ENCODE data around the gene SLC40A1. TPM values are rescaled to one million over a fixed set of nuclear protein-coding genes. Genes with fewer than 3 reads are reported as not detected.

The SLC40A1 gene, protein sequence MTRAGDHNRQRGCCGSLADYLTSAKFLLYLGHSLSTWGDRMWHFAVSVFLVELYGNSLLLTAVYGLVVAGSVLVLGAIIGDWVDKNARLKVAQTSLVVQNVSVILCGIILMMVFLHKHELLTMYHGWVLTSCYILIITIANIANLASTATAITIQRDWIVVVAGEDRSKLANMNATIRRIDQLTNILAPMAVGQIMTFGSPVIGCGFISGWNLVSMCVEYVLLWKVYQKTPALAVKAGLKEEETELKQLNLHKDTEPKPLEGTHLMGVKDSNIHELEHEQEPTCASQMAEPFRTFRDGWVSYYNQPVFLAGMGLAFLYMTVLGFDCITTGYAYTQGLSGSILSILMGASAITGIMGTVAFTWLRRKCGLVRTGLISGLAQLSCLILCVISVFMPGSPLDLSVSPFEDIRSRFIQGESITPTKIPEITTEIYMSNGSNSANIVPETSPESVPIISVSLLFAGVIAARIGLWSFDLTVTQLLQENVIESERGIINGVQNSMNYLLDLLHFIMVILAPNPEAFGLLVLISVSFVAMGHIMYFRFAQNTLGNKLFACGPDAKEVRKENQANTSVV
- 100 to 1,000 TPM in 3 of 4 donors, 10 to 100 TPM in 1; 34.8 to 227 (median 108) TPM for total RNA-seq

DNA sequence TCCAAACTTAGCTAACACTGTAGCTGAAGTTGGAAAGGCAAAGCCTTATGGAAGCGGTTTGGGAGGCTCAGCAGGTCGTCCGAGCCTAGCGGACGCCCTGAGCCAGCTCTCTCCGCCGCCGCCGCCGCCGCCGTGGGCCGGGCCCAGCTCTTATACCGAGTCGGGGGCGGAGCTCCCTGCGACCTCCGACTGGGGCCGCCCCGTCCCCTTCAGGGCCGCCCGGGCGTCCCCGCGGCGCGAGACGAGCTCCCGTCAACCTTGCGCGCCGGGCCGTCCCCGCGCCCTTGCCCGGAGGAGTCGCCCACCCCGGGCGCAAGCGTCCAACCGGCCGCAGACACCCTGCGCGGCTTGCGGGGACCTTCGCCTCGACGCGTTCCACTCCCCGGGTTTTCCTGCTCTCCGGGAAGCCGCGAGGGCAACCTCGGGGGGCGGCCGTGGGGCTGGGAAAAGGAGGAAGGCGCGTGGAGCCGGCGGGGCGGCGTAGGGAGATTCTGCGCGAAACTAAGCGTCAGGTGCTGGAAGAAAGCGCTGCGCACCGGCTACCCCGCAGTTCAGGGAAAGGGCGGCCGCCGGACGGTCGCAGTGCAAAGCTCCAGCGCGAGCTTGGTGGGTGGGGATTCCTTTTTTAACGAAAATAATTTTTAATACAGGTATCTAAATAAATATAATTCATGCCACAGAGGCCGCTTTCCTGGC is at the start of gene SLC40A1:
TSS of gene SLC40A1 (minus strand) at position 129 of the 696 bp plus-strand sequence. CDS start 326 bp downstream, outside the sequence.
- DNase-seq (ENCODE audit: low spot score) (peak; percentile 38), ATAC-seq (ENCODE audit: low FRiP score) (peak; percentile 91)
- TF ChIP-seq, protein P1, sequence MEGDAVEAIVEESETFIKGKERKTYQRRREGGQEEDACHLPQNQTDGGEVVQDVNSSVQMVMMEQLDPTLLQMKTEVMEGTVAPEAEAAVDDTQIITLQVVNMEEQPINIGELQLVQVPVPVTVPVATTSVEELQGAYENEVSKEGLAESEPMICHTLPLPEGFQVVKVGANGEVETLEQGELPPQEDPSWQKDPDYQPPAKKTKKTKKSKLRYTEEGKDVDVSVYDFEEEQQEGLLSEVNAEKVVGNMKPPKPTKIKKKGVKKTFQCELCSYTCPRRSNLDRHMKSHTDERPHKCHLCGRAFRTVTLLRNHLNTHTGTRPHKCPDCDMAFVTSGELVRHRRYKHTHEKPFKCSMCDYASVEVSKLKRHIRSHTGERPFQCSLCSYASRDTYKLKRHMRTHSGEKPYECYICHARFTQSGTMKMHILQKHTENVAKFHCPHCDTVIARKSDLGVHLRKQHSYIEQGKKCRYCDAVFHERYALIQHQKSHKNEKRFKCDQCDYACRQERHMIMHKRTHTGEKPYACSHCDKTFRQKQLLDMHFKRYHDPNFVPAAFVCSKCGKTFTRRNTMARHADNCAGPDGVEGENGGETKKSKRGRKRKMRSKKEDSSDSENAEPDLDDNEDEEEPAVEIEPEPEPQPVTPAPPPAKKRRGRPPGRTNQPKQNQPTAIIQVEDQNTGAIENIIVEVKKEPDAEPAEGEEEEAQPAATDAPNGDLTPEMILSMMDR (IDR thresholded peaks at IDR 0.05), result no peak

DNA sequence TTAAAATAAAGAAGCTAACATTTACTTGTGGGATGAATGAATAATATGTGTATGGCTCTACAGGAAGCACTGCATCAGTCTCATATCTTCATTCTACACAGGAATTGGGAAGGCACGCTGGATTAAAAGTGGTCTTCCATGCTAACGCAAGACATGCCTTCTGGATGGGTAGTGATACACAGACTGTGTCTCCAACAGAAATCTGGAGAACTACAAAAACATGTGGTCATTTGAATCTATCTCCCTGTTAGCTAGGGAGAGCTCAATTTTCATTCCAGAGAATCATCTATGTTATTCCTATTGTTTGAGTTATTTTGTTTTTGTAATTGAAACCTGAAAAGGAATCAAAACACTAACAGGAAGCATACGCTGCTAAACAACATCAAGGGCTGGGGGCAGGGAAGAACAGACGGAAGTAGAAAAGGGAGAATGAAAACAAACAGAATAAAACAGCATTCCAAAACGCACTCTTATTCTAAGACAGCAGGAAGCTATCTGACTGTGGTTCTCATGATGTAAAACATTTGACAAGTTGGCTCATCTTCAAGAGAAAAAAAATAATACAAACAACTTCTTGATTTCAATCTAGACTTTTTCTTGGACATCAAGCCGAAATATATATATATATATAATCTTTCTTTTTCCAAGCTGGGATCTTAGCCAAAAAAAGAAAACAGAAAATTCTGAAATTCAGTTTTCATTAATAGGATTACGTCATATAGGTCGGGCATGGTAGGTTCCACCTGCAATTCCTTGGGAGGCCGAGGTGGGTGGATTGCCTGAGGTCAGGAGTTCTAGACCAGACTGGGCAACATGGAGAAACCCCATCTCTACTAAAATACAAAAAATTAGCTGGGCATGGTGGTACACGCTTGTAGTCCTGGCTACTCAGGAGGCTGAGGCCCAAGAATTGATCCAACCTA is 49.2 kb upstream of the SLC40A1 start:
- DNase-seq (ENCODE audit: low spot score) (no peak), ATAC-seq (ENCODE audit: low FRiP score) (no peak)
- TF ChIP-seq, protein P1 (IDR thresholded peaks at IDR 0.05), result no peak

DNA sequence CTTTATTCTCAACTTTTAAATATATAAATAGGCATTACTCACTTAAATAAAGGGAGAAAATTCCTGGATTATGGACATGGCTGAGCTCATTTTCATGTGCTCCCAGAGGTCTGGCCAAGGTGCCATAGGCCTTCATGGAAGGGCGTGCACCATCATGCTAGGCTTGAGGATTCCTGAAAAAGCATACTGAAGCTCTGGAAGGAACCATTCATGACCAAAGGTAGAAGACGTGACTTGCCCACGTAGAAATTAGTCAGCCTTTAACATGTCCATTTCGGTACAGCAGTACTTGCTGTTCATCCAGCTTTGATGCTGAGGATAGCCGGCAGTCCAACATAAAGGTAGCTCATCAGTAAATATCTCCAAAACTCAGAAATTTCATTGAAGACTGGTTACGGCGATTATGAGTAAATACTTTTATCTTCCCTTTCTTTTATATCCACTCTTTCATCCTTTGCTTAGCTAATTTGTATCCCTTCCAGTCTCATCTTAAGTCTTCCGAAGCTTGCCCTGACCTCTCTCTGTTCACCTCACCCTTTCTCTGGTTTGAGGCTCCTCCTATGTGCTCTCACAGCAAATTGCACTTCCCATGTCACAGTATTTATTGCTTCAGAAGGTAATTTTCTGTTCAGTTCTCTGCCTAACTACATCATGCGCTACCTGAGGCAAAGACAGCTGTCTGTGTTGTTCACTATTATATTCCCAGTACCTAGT is 48.4 kb upstream of the SLC40A1 start:
- DNase-seq (ENCODE audit: low spot score) (no peak), ATAC-seq (ENCODE audit: low FRiP score) (no peak)
- TF ChIP-seq, protein P1 (IDR thresholded peaks at IDR 0.05), result no peak

DNA sequence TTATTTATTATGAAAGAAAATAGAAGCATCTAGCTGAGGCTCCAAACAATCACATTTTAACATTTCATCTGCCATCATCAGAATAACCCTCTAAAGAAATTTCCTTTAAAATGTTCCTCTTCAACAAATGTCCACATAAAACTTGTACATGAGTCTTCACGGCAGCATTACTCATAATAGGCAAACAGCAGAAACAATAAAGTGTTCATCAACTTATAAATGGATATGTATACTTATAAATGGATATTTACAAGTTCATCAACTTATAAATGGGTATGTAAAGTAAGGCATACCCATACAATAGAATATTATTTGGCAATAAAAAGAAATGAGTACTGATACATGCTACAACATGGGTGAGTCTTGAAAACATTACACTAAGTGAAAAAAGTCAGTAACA is 47.2 kb upstream of the SLC40A1 start:
- no peak for ATAC-seq (ENCODE audit: low FRiP score)
- TF ChIP-seq, protein P1 (IDR thresholded peaks at IDR 0.05), result no peak
- no peak for DNase-seq (ENCODE audit: low spot score)

DNA sequence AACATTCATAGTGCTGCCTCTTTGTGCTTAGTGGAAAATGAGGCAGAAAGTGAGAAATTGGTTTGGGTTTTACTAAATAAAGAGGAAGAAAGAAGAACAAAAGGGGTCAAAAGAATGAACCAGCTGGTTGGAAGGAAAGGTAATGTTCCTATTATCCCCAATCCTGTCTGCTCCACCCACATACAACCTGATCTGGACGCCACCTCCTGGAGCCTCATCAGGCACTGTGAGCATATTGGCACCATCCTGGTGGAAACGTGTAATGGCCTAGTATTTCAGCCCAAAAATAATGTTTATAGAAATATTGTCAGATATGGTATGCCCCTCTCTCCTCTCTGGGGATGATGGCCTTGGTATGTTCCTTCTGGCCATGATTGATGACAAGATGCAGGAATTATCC is 45.0 kb upstream of the SLC40A1 start:
- TF ChIP-seq, protein P1 (IDR thresholded peaks at IDR 0.05), result no peak
- DNase-seq (ENCODE audit: low spot score), result no peak
- no peak for ATAC-seq (ENCODE audit: low FRiP score)
